Naive thymus-derived CD4-positive, alpha-beta T cell (primary cell): ENCODE measurements around the gene SYS1. TPM values are rescaled to one million over a fixed set of nuclear protein-coding genes. Genes with fewer than 3 reads are reported as not detected.

ENCODE experiments used
- ATAC-seq: fragments of 150-1000 bp; cut with Tn5 transposase; 2 replicates; pipeline ENCODE4 v1.10.0; 2021; ENCODE audit warnings: mild to moderate bottlenecking, moderate library complexity
- CTCF ChIA-PET: fragments of 350-600 bp; sonication (Branson Sonifier 250); formaldehyde crosslinking; loops from one replicate; lab custom pipeline; 2021; ENCODE audit warnings: antibody characterized with exemption; lab: Charles Lee
- POLR2A ChIA-PET: fragments of 350-600 bp; sonication (Branson Sonifier 250); formaldehyde crosslinking; loops from one replicate; lab custom pipeline; 2021; ENCODE audit warnings: antibody characterized with exemption, inconsistent platforms; lab: Charles Lee
- DNase-seq, 9 donors: peaks; one replicate each; pipeline versions ENCODE4 v3.0.0 to v3.0.0-alpha.2; 2020 to 2022; ENCODE audit warnings: mixed read lengths in 1 of 9
- H3K27ac ChIP-seq: one replicate; pipeline ENCODE4 v1.7.0; 2013; ENCODE audit warnings: mild to moderate bottlenecking, low read depth, low read length, moderate library complexity
- H3K27me3 ChIP-seq, 2 donors: one replicate each; pipeline ENCODE4 v1.7.0; 2013; ENCODE audit warnings: low read length in 2 of 2, mild to moderate bottlenecking in 2 of 2, moderate library complexity in 2 of 2; ENCODE audit not compliant: control insufficient read depth in 2 of 2, insufficient read depth in 2 of 2
- H3K36me3 ChIP-seq, 3 experiments: 1 replicate in 2 of 3; 2 replicates in 1 of 3; pipeline ENCODE4 v1.7.0; 2013; ENCODE audit warnings: low read length in 3 of 3, mild to moderate bottlenecking in 3 of 3, moderate library complexity in 1 of 3; ENCODE audit not compliant: insufficient read depth in 3 of 3, control insufficient read depth in 2 of 3
- H3K4me1 ChIP-seq, 2 donors: one replicate each; pipeline ENCODE4 v1.7.0; 2013; ENCODE audit warnings: low read length in 2 of 2, mild to moderate bottlenecking in 2 of 2, moderate library complexity in 1 of 2; ENCODE audit not compliant: control insufficient read depth in 2 of 2, insufficient read depth in 2 of 2
- H3K4me3 ChIP-seq: 2 replicates; pipeline ENCODE4 v1.7.0; 2013; ENCODE audit warnings: mild to moderate bottlenecking, low read length
- H3K9me3 ChIP-seq, 3 experiments: 1 replicate in 2 of 3; 2 replicates in 1 of 3; pipeline ENCODE4 v1.7.0; 2013; ENCODE audit warnings: low read length in 3 of 3; ENCODE audit not compliant: control insufficient read depth in 2 of 3
- H3K27ac Mint-ChIP-seq, 9 donors: one replicate each; pipeline ENCODE4 v1.8.0; 2020 to 2022; ENCODE audit warnings: mixed read lengths in 9 of 9, mild to moderate bottlenecking in 8 of 9, moderate library complexity in 5 of 9, inconsistent platforms in 2 of 9
- H3K27me3 Mint-ChIP-seq, 5 donors: one replicate each; pipeline ENCODE4 v1.8.0; 2021 to 2022; ENCODE audit warnings: mixed read lengths in 5 of 5, mild to moderate bottlenecking in 1 of 5
- H3K36me3 Mint-ChIP-seq, 5 donors: one replicate each; pipeline ENCODE4 v1.8.0; 2020 to 2022; ENCODE audit warnings: mixed read lengths in 5 of 5, mild to moderate bottlenecking in 3 of 5, inconsistent platforms in 1 of 5
- H3K4me1 Mint-ChIP-seq, 7 donors: one replicate each; pipeline ENCODE4 v1.8.0; 2020 to 2022; ENCODE audit warnings: mixed read lengths in 7 of 7, mild to moderate bottlenecking in 3 of 7, inconsistent platforms in 1 of 7
- H3K4me3 Mint-ChIP-seq, 10 donors: one replicate each; pipeline ENCODE4 v1.8.0; 2020 to 2022; ENCODE audit warnings: mild to moderate bottlenecking in 10 of 10, mixed read lengths in 10 of 10, moderate library complexity in 6 of 10, inconsistent platforms in 2 of 10
- H3K9me3 Mint-ChIP-seq, 11 donors: one replicate each; pipeline ENCODE4 v1.8.0; 2020 to 2022; ENCODE audit warnings: mixed read lengths in 11 of 11, mild to moderate bottlenecking in 4 of 11, inconsistent platforms in 1 of 11, moderate library complexity in 1 of 11
- intact Hi-C, 2 donors: fragments of 100-400 bp; cut with micrococcal nuclease; formaldehyde crosslinking; loops; one replicate each; pipeline ENCODE4 v1.15.1; 2023
- polyA plus RNA-seq, 2 donors: library from polyadenylated mRNA; unstranded; fragments of 300-500 nt; fragmentation: Illumina TruSeq; gene quantifications; one replicate each; pipeline ENCODE4 v1.2.3, GENCODE V29; 2021
- total RNA-seq, 6 experiments: library from RNA in 5 of 6; stranded (reverse) in 5 of 6; gene quantifications; 1 replicate in 5 of 6; 2 replicates in 1 of 6; pipeline ENCODE4 v1.2.3 and lab custom pipeline; 2021 to 2026

The SYS1 gene
- total and polyA plus RNA-seq, 7 experiments from 2014 or later = 23.9 to 111 (median 62.0) TPM

DNA sequence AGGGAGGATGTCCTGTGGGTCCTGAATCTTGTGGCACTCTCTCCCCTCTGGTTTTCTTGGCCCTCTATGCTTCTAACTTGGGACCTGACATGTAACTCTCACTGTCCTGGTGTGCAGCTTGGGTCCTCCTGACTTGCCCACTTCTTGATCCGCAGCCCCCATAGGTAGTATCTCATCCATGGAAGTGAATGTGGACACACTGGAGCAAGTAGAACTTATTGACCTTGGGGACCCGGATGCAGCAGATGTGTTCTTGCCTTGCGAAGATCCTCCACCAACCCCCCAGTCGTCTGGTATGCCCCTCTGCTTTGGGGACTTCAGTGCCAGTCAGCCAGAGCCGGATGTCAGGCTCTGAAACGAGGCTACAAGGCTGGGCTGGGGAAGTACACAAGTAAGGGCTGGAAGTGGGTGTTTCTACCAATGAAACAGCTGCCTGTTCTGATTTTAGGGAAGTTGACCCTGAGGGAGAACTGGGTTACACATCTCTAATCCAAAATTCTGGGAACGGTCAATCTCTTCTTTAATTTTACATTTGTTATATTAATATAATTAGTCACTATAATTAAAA is 45.8 kb downstream of the SYS1 start:
- H3K4me3 ChIP-seq = no peak overlapping the region
- peak; percentile 43 for ATAC-seq
- peak overlapping the region in 7 of 9 donors; percentile 51 to 90 (median 78) for H3K27ac Mint-ChIP-seq
- H3K4me1 ChIP-seq = peaks cover 0 to 7% of the 10 kb centered on the region in 2 donors
- H3K27ac ChIP-seq = peak overlapping the region; percentile 74
- peaks cover 0 to 19% (median 0%) of the 10 kb centered on the region in 3 experiments for H3K36me3 ChIP-seq
- POLR2A ChIA-PET = interaction anchor here (0.7 to 4.8 kb wide), 4 partner anchors 7 to 46 kb away, joined by 4 to 49 read pairs (median 16); partner anchors contain the start of genes PIGT and SYS1
- DNase-seq = peak in 1 of 9 donors; percentile 32
- peaks cover 5 to 27% (median 21%) of the 10 kb centered on the region in 7 donors for H3K4me1 Mint-ChIP-seq
- CTCF ChIA-PET = interaction anchor here (1.3 to 2.0 kb wide), 2 partner anchors 28 to 32 kb away, joined by 4 read pairs; no protein-coding TSS in a partner anchor
- peaks cover 0 to 19% (median 0%) of the 10 kb centered on the region in 5 donors for H3K27me3 Mint-ChIP-seq
- no peaks in the 10 kb centered on the region for H3K9me3 Mint-ChIP-seq
- intact Hi-C loops = no loop called here
- H3K27me3 ChIP-seq = no peaks in the 10 kb centered on the region
- no peaks in the 10 kb centered on the region for H3K9me3 ChIP-seq
- peaks cover 0 to 10% (median 8%) of the 10 kb centered on the region in 5 donors for H3K36me3 Mint-ChIP-seq
- peak overlapping the region in 7 of 10 donors; percentile 5 to 62 (median 28) for H3K4me3 Mint-ChIP-seq

DNA sequence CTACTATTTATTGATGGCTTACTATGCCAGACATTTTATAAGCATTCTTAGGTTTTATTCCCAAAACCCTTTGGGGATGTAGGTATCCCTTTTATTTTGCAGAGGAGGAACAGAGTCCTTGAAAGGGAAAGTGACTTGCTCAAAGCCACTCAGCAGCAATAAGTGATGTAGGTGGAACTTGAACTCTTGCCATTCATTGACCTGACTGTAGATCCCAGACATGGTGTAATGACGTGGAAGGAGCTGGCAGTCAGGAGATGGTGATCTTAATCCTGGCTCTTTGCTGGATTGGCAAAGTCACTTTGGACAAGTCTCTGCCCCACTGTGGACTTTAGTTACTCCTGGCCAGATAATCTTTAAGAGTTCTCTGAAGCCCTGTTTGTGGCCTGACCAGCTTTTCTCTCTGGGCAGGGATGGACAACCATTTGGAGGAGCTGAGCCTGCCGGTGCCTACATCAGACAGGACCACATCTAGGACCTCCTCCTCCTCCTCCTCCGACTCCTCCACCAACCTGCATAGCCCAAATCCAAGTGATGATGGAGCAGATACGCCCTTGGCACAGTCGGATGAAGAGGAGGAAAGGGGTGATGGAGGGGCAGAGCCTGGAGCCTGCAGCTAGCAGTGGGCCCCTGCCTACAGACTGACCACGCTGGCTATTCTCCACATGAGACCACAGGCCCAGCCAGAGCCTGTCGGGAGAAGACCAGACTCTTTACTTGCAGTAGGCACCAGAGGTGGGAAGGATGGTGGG is 46.7 kb downstream of the SYS1 start:
- Histone ChIP-seq H3K4me3 (no peak overlapping the region), H3K4me1 (peaks cover 0 to 7% of the 10 kb centered on the region in 2 donors), H3K36me3 (peaks cover 0 to 19% (median 0%) of the 10 kb centered on the region in 3 experiments), H3K27me3 (no peaks in the 10 kb centered on the region), H3K27ac (no peak overlapping the region), H3K9me3 (no peaks in the 10 kb centered on the region)
- peaks cover 0 to 14% (median 0%) of the 10 kb centered on the region in 5 donors for H3K27me3 Mint-ChIP-seq
- intact Hi-C loops = loop anchor here in 1 of 2 donors (10.0 kb wide), 1 partner anchor 445 kb away; the partner anchor contains the start of genes ACOT8 and ZSWIM3
- ATAC-seq (no peak), DNase-seq (no peak)
- no peak overlapping the region for H3K4me3 Mint-ChIP-seq
- no peaks in the 10 kb centered on the region for H3K9me3 Mint-ChIP-seq
- POLR2A ChIA-PET = interaction anchor here (0.7 to 2.8 kb wide), 3 partner anchors 36 to 1339 kb away, joined by 3 to 10 read pairs (median 6); partner anchors contain the start of gene SYS1
- peaks cover 2 to 31% (median 22%) of the 10 kb centered on the region in 7 donors for H3K4me1 Mint-ChIP-seq
- H3K27ac Mint-ChIP-seq = peak overlapping the region in 2 of 9 donors; percentile 14 to 23
- peaks cover 0 to 10% (median 8%) of the 10 kb centered on the region in 5 donors for H3K36me3 Mint-ChIP-seq
- CTCF ChIA-PET = interaction anchor here (1.2 to 1.9 kb wide), 2 partner anchors 28 to 44 kb away, joined by 3 to 6 read pairs; no protein-coding TSS in a partner anchor

- Histone ChIP-seq H3K36me3 (peaks cover 0 to 19% (median 0%) of the 10 kb centered on the region in 3 experiments), H3K27ac (no peak overlapping the region), H3K9me3 (no peaks in the 10 kb centered on the region), H3K4me1 (peaks cover 6 to 7% of the 10 kb centered on the region in 2 donors), H3K4me3 (no peak overlapping the region), H3K27me3 (no peaks in the 10 kb centered on the region)
- ATAC-seq = no peak
- no peak for DNase-seq
- Mint-ChIP-seq H3K36me3 (peaks cover 0 to 10% (median 8%) of the 10 kb centered on the region in 5 donors), H3K4me3 (no peak overlapping the region), H3K27ac (peak overlapping the region in 1 of 9 donors; percentile 40), H3K4me1 (peaks cover 10 to 36% (median 27%) of the 10 kb centered on the region in 7 donors), H3K27me3 (peaks cover 0 to 6% (median 0%) of the 10 kb centered on the region in 5 donors), H3K9me3 (no peaks in the 10 kb centered on the region)
- CTCF ChIA-PET = interaction anchor here (1.2 to 1.9 kb wide), 3 partner anchors 26 to 48 kb away, joined by 3 to 6 read pairs (median 5); partner anchors contain the start of gene SYS1
- POLR2A ChIA-PET = interaction anchor here (0.7 to 2.8 kb wide), 5 partner anchors 36 to 48 kb away, joined by 3 to 10 read pairs (median 3); partner anchors contain the start of gene SYS1
- intact Hi-C loops = loop anchor here in 1 of 2 donors (10.0 kb wide), 1 partner anchor 444 kb away; the partner anchor contains the start of genes ACOT8 and ZSWIM3
Measured at GRCh38 chr20:45410887-45411286, 47.9 kb downstream of the SYS1 start.

DNA sequence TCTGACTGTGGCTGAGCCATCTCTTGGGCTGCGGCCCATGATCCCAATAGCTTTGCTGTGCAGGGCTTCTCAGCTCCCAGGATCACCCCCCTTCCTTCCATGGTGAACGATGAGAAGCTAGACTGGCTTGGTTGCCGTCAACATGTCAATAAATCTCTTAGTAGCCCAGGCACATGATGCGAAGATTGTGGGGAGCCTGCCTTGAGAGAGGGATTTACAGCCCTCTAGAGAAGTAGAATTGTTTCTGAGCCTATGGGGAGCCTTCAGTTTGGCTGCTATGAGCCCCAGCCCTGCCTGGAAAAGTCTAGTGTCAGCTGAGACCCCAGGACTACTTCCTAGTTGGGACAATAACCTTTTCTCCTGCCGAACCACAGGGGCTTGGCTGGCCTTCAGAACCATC is 49.7 kb downstream of the SYS1 start:
- Histone ChIP-seq H3K27me3 (no peaks in the 10 kb centered on the region), H3K27ac (no peak overlapping the region), H3K36me3 (peaks cover 0 to 19% (median 0%) of the 10 kb centered on the region in 3 experiments), H3K4me3 (no peak overlapping the region), H3K4me1 (peaks cover 12 to 19% of the 10 kb centered on the region in 2 donors), H3K9me3 (no peaks in the 10 kb centered on the region)
- Mint-ChIP-seq H3K9me3 (no peaks in the 10 kb centered on the region), H3K27ac (peak overlapping the region in 2 of 9 donors; percentile 33 to 71), H3K4me3 (no peak overlapping the region), H3K4me1 (peaks cover 10 to 46% (median 34%) of the 10 kb centered on the region in 7 donors), H3K36me3 (peaks cover 0 to 10% (median 8%) of the 10 kb centered on the region in 5 donors), H3K27me3 (peaks cover 0 to under 1% (median 0%) of the 10 kb centered on the region in 5 donors)
- ATAC-seq (no peak), DNase-seq (no peak)
- POLR2A ChIA-PET = interaction anchor here (1.1 to 2.1 kb wide), 7 partner anchors 16 to 49 kb away, joined by 3 to 10 read pairs (median 4); partner anchors contain the start of gene SYS1
- intact Hi-C loops = loop anchor here in 1 of 2 donors (10.0 kb wide), 1 partner anchor 442 kb away; the partner anchor contains the start of genes ACOT8 and ZSWIM3
- CTCF ChIA-PET = interaction anchor here (0.6 to 2.5 kb wide), 3 partner anchors 40 to 782 kb away, joined by 5 to 18 read pairs (median 7); no protein-coding TSS in a partner anchor

DNA sequence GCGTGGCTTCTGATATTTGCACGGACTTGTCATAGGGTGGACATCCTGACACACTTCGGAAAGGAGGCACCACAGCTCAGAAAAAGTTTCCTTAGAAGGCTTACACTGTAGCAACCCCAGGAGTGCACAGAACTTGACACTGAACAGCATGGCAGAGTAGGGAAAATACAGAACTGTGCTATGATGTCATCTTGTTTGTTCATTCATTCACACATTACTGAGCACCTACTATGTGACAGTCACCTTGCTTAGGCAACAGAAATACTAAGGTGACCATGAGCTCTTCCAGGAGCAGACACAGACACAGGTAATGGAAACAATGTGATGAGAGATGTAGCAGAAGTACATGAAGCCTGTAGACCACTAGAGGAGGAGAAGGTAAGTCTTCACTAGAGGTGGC is 50.5 kb downstream of the SYS1 start:
- peaks cover 0 to 13% (median 8%) of the 10 kb centered on the region in 5 donors for H3K36me3 Mint-ChIP-seq
- ATAC-seq = no peak
- POLR2A ChIA-PET = interaction anchor here (0.6 to 2.1 kb wide), 9 partner anchors 9 to 407 kb away, joined by 3 to 10 read pairs (median 4); partner anchors contain the start of gene SYS1

More for the DNA sequence above, 50.5 kb downstream of the SYS1 start:
- Histone ChIP-seq H3K4me1 (peaks cover 12 to 21% of the 10 kb centered on the region in 2 donors), H3K27me3 (no peaks in the 10 kb centered on the region), H3K9me3 (no peaks in the 10 kb centered on the region), H3K27ac (no peak overlapping the region), H3K36me3 (peaks cover 0 to 22% (median 0%) of the 10 kb centered on the region in 3 experiments), H3K4me3 (no peak overlapping the region)
- Mint-ChIP-seq H3K27ac (peak overlapping the region in 1 of 9 donors; percentile 97), H3K4me3 (no peak overlapping the region), H3K9me3 (no peaks in the 10 kb centered on the region), H3K4me1 (peaks cover 17 to 48% (median 36%) of the 10 kb centered on the region in 7 donors), H3K27me3 (no peaks in the 10 kb centered on the region)
- intact Hi-C loops = loop anchor here in 1 of 2 donors (10.0 kb wide), 1 partner anchor 441 kb away; the partner anchor contains the start of genes ACOT8 and ZSWIM3
- CTCF ChIA-PET = interaction anchor here (2.5 kb wide), 1 partner anchor 41 kb away, joined by 18 read pairs; no protein-coding TSS in a partner anchor
- DNase-seq = no peak
